ENCODE results near the gene DOCK4.

DNA sequence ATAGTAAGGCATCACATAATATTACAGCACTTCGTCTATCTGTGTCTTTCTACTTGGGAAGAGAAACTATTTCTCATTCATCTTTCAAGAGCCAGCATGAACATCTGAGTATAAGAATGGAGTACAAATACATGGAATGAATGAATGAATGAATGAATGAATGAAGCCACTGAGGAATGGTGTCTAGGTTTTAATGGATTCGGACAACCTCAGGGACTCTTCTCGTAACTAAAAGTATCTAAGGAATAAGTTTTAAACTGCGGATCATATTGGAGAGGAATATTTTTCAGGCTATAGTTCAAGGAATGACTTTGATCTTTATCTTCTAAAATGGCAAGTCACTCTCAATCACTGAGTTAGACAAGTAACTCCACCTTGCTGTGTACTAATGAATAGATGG is 199.0 kb downstream of the DOCK4 start:
- TF ChIP-seq, protein P1, sequence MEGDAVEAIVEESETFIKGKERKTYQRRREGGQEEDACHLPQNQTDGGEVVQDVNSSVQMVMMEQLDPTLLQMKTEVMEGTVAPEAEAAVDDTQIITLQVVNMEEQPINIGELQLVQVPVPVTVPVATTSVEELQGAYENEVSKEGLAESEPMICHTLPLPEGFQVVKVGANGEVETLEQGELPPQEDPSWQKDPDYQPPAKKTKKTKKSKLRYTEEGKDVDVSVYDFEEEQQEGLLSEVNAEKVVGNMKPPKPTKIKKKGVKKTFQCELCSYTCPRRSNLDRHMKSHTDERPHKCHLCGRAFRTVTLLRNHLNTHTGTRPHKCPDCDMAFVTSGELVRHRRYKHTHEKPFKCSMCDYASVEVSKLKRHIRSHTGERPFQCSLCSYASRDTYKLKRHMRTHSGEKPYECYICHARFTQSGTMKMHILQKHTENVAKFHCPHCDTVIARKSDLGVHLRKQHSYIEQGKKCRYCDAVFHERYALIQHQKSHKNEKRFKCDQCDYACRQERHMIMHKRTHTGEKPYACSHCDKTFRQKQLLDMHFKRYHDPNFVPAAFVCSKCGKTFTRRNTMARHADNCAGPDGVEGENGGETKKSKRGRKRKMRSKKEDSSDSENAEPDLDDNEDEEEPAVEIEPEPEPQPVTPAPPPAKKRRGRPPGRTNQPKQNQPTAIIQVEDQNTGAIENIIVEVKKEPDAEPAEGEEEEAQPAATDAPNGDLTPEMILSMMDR (IDR thresholded peaks at IDR 0.05; ENCODE audit: insufficient read depth, low read length) = no peak
- no peak for TF ChIP-seq GABPA (IDR thresholded peaks at IDR 0.05; ENCODE audit: low read depth)
